IPS DF 4.7 (cell line): Measurements from ENCODE around the gene GPRC5B.

Experiments used
- DNase-seq: peaks from one replicate; pipeline ENCODE4 v3.0.0-alpha.2; 2013; ENCODE audit warnings: low spot score; ENCODE audit errors: extremely low read depth

The GPRC5B gene

DNA sequence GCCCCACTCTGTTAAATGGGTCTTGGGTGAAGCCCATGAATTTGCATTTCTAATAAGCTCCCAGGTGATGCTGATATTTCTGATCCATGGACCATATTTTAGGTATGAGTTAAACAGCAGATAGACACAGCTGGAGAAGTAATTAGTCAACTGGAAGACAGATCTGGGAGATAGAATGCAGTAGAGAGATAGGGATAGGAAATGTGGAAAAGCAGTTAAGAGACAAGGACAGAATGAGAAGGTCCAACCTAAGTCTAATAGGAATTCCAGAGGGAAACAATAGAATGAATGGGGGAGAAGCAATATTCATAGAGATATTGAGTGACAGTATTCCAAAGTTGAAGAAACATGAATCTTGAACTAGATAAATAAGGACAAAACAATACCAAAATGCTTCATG is 71.7 kb downstream of the GPRC5B start:
- no peak for DNase-seq

DNA sequence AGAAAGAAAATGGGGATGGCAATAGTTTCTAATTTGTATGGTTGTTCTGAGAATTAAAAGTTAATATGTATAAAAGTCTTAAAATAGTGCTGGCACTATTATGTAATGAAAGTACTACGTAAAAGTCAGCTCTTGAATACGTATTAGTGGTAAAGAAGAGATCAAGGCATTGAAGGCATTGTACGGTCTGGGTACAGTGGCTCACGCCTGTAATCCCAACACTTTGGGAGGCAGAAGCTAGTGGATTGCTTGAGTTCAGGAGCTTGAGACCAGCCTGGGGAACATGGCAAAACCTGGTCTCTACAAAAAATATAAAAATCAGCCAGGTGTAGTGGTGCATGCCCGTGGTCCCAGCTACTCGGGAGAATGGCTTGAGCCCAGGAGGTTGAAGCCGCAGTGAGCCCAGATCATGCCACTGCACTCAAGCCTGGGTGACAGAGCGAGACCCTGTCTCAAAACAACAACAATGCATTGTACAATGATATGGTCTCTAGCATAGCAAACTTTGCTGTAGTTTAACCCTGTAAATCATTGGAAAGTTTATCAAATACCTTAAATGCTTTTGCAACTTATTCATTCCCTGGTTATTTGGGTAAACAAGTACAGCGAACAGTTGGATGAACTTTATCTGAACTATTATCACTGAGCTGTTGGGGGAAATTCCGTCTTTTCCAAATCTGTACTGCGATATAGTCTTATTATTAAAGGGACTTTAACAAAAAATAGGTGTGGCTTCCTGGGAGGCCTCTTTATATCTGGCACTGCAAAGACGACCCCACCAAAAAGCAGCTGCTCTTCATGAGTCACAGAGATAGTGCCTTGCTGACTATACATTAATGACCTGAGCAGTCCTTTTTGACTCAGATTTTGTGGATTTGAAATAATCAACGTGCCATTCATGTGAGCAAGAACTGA is 73.6 kb downstream of the GPRC5B start:
- no peak for DNase-seq

DNA sequence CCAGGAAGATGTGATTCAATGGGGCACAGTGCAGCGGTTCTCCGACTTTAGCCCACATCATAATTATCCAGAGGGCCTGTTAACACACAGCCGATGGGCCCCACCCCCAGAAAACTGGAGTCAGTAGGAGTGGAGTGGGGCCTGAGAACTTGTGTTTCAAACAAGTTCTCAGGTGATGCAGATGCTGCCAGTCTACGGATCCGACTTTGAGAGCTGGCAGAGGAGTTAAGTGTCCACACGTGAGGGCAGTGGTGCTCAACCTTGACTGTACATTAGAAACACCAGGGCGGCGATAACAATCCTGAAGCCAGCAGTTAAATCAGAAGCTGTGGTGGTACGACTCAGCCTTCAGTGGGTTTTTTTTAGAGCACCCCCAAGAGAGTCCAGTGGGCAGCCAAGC is 75.0 kb downstream of the GPRC5B start:
- no peak for DNase-seq

DNA sequence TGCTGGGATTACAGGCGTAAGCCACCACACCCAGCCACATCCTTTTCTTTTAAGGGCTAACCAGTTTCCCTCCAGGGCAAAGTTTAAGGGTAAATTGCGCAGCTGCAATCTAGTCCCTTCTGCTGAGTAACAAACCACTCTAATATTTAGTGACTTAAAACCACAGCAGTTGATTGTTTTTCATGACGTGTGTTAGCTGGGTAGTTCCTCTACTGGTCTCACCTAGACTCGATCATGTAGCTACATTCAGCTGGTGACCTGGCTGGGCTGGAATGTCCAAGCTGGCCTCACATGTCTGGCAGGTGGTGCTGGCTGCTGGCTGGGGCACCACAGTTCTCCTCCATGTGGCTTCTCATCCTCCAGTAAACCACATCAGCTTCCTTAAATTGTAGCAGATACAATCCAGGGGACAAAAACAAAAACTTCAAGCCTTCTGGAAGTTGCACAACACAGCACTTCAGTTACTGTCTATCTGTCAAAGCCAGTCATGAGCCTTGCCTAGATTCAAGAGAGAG is 75.5 kb downstream of the GPRC5B start:
- DNase-seq, result no peak

DNA sequence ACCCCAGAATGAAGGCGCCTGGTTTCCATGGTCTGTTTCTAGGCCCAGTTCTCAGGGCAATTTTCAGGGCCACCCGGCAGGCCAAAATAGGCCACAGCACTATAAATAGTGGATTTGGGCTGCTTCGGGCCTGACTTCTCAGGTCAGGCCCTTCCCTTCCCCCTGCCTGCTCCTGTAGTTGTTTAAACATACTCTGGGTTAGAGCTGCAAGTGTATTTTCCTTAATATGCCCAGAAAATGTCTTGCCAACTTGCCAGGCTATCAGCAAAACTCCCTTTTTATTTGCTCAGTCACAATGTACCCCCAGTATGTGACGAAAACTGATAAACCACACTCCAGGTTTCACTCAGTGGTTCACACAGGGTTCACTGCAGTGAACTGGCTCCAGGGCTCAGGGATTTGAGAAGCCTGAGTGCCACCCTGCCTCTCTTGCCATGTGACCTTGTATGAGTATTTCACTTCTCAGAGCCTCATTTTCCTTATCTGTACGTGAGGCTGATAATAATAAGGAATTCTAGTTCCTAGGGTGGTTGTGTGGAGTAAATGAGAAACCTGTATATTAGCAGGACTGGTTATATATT is 76.5 kb downstream of the GPRC5B start:
- no peak for DNase-seq
